Measurements from ENCODE around the gene RBM33.

RBM33 gene

GRCh38 chr7:155665957-155666287, 21.5 kb downstream of the RBM33 start:
- H2BK12ac ChIP-seq (ENCODE audit: low read length in 2 of 2) = peak overlapping the region; percentile 61 to 65
- H3K18ac ChIP-seq (ENCODE audit: low read depth in 1 of 2, low read length in 2 of 2) = peak overlapping the region; percentile 72 to 91
- peaks cover 15% of the 10 kb centered on the region for H3K4me1 ChIP-seq (ENCODE audit: control insufficient read depth, insufficient read depth, low read depth, low read length)
- H3K27ac ChIP-seq (ENCODE audit: low read length, poor library complexity, severe bottlenecking) = peak overlapping the region; percentile 89
- H3K4me3 ChIP-seq (ENCODE audit: insufficient read depth in 1 of 2, low read depth in 1 of 2, low read length in 2 of 2) = peak overlapping the region in 1 of 2 experiments; percentile 51
- peak overlapping the region in 1 of 2 experiments; percentile 89 for H3K23ac ChIP-seq (ENCODE audit: low read length in 2 of 2)
- no peak overlapping the region for H2AFZ ChIP-seq (ENCODE audit: low read depth, low read length)
- H4K91ac ChIP-seq (ENCODE audit: low read length) = no peak overlapping the region
- peaks cover 11 to 14% of the 10 kb centered on the region in 2 experiments for H3K36me3 ChIP-seq (ENCODE audit: control insufficient read depth in 1 of 2, insufficient read depth in 2 of 2, low read depth in 1 of 2, low read length in 2 of 2)
- peak overlapping the region; percentile 74 for H2BK5ac ChIP-seq (ENCODE audit: low read depth, low read length, poor library complexity, severe bottlenecking)
- no peaks in the 10 kb centered on the region for H3K9me3 ChIP-seq (ENCODE audit: control insufficient read depth, low read length)
- peak overlapping the region; percentile 13 for H4K8ac ChIP-seq (ENCODE audit: low read length)
- no peak overlapping the region for H2BK15ac ChIP-seq (ENCODE audit: low read depth, poor library complexity, severe bottlenecking)
- H3K79me1 ChIP-seq (replicated peaks; ENCODE audit: low read length, poor library complexity, severe bottlenecking) = no peaks in the 10 kb centered on the region
- H3K27me3 ChIP-seq (ENCODE audit: control insufficient read depth in 1 of 2, insufficient read depth in 1 of 2, low read length in 2 of 2) = no peaks in the 10 kb centered on the region
- no peak overlapping the region for H3K14ac ChIP-seq (ENCODE audit: low read length in 2 of 2)
- H3K9ac ChIP-seq (ENCODE audit: low read length) = peak overlapping the region; percentile 46
- peak overlapping the region; percentile 57 for H3K4me2 ChIP-seq (ENCODE audit: low read length, poor library complexity, severe bottlenecking)
- H2BK120ac ChIP-seq (ENCODE audit: low read depth, low read length) = no peak overlapping the region
- WGBS = 8% methylated on average over 2 of the region's 3 CpGs
- peak; percentile 89 for DNase-seq
- peak overlapping the region; percentile 94 for H2AK5ac ChIP-seq (ENCODE audit: low read length, severe bottlenecking)
- H3K4ac ChIP-seq (ENCODE audit: low read depth in 1 of 2, low read length in 2 of 2) = no peak overlapping the region

GRCh38 chr7:155667241-155667829, 22.9 kb downstream of the RBM33 start:
- peaks cover 15% of the 10 kb centered on the region for H3K4me1 ChIP-seq (ENCODE audit: control insufficient read depth, insufficient read depth, low read depth, low read length)
- H2AK5ac ChIP-seq (ENCODE audit: low read length, severe bottlenecking) = no peak overlapping the region
- H3K27ac ChIP-seq (ENCODE audit: low read length, poor library complexity, severe bottlenecking) = no peak overlapping the region
- no peak overlapping the region for H4K8ac ChIP-seq (ENCODE audit: low read length)
- no peaks in the 10 kb centered on the region for H3K79me1 ChIP-seq (replicated peaks; ENCODE audit: low read length, poor library complexity, severe bottlenecking)
- H3K18ac ChIP-seq (ENCODE audit: low read depth in 1 of 2, low read length in 2 of 2) = no peak overlapping the region
- no peak overlapping the region for H2BK12ac ChIP-seq (ENCODE audit: low read length in 2 of 2)
- no peak overlapping the region for H2BK15ac ChIP-seq (ENCODE audit: low read depth, poor library complexity, severe bottlenecking)
- H2BK120ac ChIP-seq (ENCODE audit: low read depth, low read length) = no peak overlapping the region
- no peak overlapping the region for H3K4ac ChIP-seq (ENCODE audit: low read depth in 1 of 2, low read length in 2 of 2)
- WGBS = 88% methylated on average over 4 of the region's 6 CpGs
- no peaks in the 10 kb centered on the region for H3K27me3 ChIP-seq (ENCODE audit: control insufficient read depth in 1 of 2, insufficient read depth in 1 of 2, low read length in 2 of 2)
- H3K9me3 ChIP-seq (ENCODE audit: control insufficient read depth, low read length) = no peaks in the 10 kb centered on the region
- no peak for DNase-seq
- no peak overlapping the region for H3K4me3 ChIP-seq (ENCODE audit: insufficient read depth in 1 of 2, low read depth in 1 of 2, low read length in 2 of 2)
- H3K23ac ChIP-seq (ENCODE audit: low read length in 2 of 2) = no peak overlapping the region
- H4K91ac ChIP-seq (ENCODE audit: low read length) = peak overlapping the region; percentile 27
- H3K36me3 ChIP-seq (ENCODE audit: control insufficient read depth in 1 of 2, insufficient read depth in 2 of 2, low read depth in 1 of 2, low read length in 2 of 2) = peaks cover 11 to 14% of the 10 kb centered on the region in 2 experiments
- no peak overlapping the region for H3K14ac ChIP-seq (ENCODE audit: low read length in 2 of 2)
- no peak overlapping the region for H3K9ac ChIP-seq (ENCODE audit: low read length)
- H2BK5ac ChIP-seq (ENCODE audit: low read depth, low read length, poor library complexity, severe bottlenecking) = no peak overlapping the region
- no peak overlapping the region for H3K4me2 ChIP-seq (ENCODE audit: low read length, poor library complexity, severe bottlenecking)
- no peak overlapping the region for H2AFZ ChIP-seq (ENCODE audit: low read depth, low read length)

- no peak overlapping the region for H3K4ac ChIP-seq (ENCODE audit: low read depth in 1 of 2, low read length in 2 of 2)
- H3K27ac ChIP-seq (ENCODE audit: low read length, poor library complexity, severe bottlenecking) = no peak overlapping the region
- no peaks in the 10 kb centered on the region for H3K79me1 ChIP-seq (replicated peaks; ENCODE audit: low read length, poor library complexity, severe bottlenecking)
- H3K27me3 ChIP-seq (ENCODE audit: control insufficient read depth in 1 of 2, insufficient read depth in 1 of 2, low read length in 2 of 2) = no peaks in the 10 kb centered on the region
- peak overlapping the region in 1 of 2 experiments; percentile 41 for H3K4me3 ChIP-seq (ENCODE audit: insufficient read depth in 1 of 2, low read depth in 1 of 2, low read length in 2 of 2)
- WGBS = 87% methylated on average over 10 of the region's 11 CpGs
- no peak overlapping the region for H2AFZ ChIP-seq (ENCODE audit: low read depth, low read length)
- H3K4me2 ChIP-seq (ENCODE audit: low read length, poor library complexity, severe bottlenecking) = no peak overlapping the region
- peak overlapping the region; percentile 25 for H4K91ac ChIP-seq (ENCODE audit: low read length)
- peaks cover 9% of the 10 kb centered on the region for H3K4me1 ChIP-seq (ENCODE audit: control insufficient read depth, insufficient read depth, low read depth, low read length)
- peak overlapping the region; percentile 13 for H3K9ac ChIP-seq (ENCODE audit: low read length)
- H2BK12ac ChIP-seq (ENCODE audit: low read length in 2 of 2) = no peak overlapping the region
- no peak overlapping the region for H4K8ac ChIP-seq (ENCODE audit: low read length)
- no peak overlapping the region for H2AK5ac ChIP-seq (ENCODE audit: low read length, severe bottlenecking)
- no peak overlapping the region for H3K14ac ChIP-seq (ENCODE audit: low read length in 2 of 2)
- no peak overlapping the region for H2BK120ac ChIP-seq (ENCODE audit: low read depth, low read length)
- H3K9me3 ChIP-seq (ENCODE audit: control insufficient read depth, low read length) = no peaks in the 10 kb centered on the region
- H3K18ac ChIP-seq (ENCODE audit: low read depth in 1 of 2, low read length in 2 of 2) = no peak overlapping the region
- H3K36me3 ChIP-seq (ENCODE audit: control insufficient read depth in 1 of 2, insufficient read depth in 2 of 2, low read depth in 1 of 2, low read length in 2 of 2) = peaks cover 15 to 27% of the 10 kb centered on the region in 2 experiments
- DNase-seq = no peak
- no peak overlapping the region for H2BK5ac ChIP-seq (ENCODE audit: low read depth, low read length, poor library complexity, severe bottlenecking)
- no peak overlapping the region for H3K23ac ChIP-seq (ENCODE audit: low read length in 2 of 2)
- H2BK15ac ChIP-seq (ENCODE audit: low read depth, poor library complexity, severe bottlenecking) = no peak overlapping the region
These were observed 25.4 kb downstream of the RBM33 start for GRCh38 chr7:155669717-155670505.

GRCh38 chr7:155670521-155670920, 26.1 kb downstream of the RBM33 start:
- Histone ChIP-seq H4K91ac (ENCODE audit: low read length) (no peak overlapping the region), H2AK5ac (ENCODE audit: low read length, severe bottlenecking) (no peak overlapping the region), H3K4me2 (ENCODE audit: low read length, poor library complexity, severe bottlenecking) (no peak overlapping the region), H3K4me3 (ENCODE audit: insufficient read depth in 1 of 2, low read depth in 1 of 2, low read length in 2 of 2) (peak overlapping the region in 1 of 2 experiments; percentile 41), H3K9me3 (ENCODE audit: control insufficient read depth, low read length) (no peaks in the 10 kb centered on the region), H3K18ac (ENCODE audit: low read depth in 1 of 2, low read length in 2 of 2) (no peak overlapping the region), H2BK5ac (ENCODE audit: low read depth, low read length, poor library complexity, severe bottlenecking) (no peak overlapping the region), H3K27me3 (ENCODE audit: control insufficient read depth in 1 of 2, insufficient read depth in 1 of 2, low read length in 2 of 2) (no peaks in the 10 kb centered on the region), H3K36me3 (ENCODE audit: control insufficient read depth in 1 of 2, insufficient read depth in 2 of 2, low read depth in 1 of 2, low read length in 2 of 2) (peaks cover 16 to 25% of the 10 kb centered on the region in 2 experiments), H2AFZ (ENCODE audit: low read depth, low read length) (no peak overlapping the region), H3K14ac (ENCODE audit: low read length in 2 of 2) (no peak overlapping the region), H3K23ac (ENCODE audit: low read length in 2 of 2) (no peak overlapping the region), H2BK15ac (ENCODE audit: low read depth, poor library complexity, severe bottlenecking) (no peak overlapping the region), H3K4me1 (ENCODE audit: control insufficient read depth, insufficient read depth, low read depth, low read length) (peaks cover 5% of the 10 kb centered on the region), H2BK120ac (ENCODE audit: low read depth, low read length) (no peak overlapping the region), H3K4ac (ENCODE audit: low read depth in 1 of 2, low read length in 2 of 2) (no peak overlapping the region), H3K79me1 (replicated peaks; ENCODE audit: low read length, poor library complexity, severe bottlenecking) (no peaks in the 10 kb centered on the region), H2BK12ac (ENCODE audit: low read length in 2 of 2) (no peak overlapping the region), H3K9ac (ENCODE audit: low read length) (peak overlapping the region; percentile 13), H4K8ac (ENCODE audit: low read length) (no peak overlapping the region), H3K27ac (ENCODE audit: low read length, poor library complexity, severe bottlenecking) (no peak overlapping the region)
- no peak for DNase-seq
- WGBS = 87% methylated on average over 5 of the region's 5 CpGs
